HG02763 (cell line): Measurements from ENCODE around the gene CA10.

Experiments
- ATAC-seq: cut with Tn5 transposase; IDR thresholded peaks from one replicate; pipeline ENCODE4 v1.9.1; 2021; ENCODE audit warnings: mild to moderate bottlenecking, moderate library complexity; ENCODE audit not compliant: unreplicated experiment

CA10 gene

GRCh38 chr17:51778842-51779241 lies 379.7 kb downstream of the CA10 start:
- no peak for ATAC-seq

- ATAC-seq = no peak
Observed at GRCh38 chr17:51770027-51770759, 388.3 kb downstream of the CA10 start.

- no peak for ATAC-seq
Observed at GRCh38 chr17:51769231-51769630, 389.3 kb downstream of the CA10 start.

- ATAC-seq = no peak
Observed at GRCh38 chr17:51768706-51769105, 389.8 kb downstream of the CA10 start.

GRCh38 chr17:51767287-51767686 lies 391.2 kb downstream of the CA10 start:
- no peak for ATAC-seq

- no peak for ATAC-seq
Observed at GRCh38 chr17:51765282-51766135, 393.0 kb downstream of the CA10 start.

- ATAC-seq = peak; percentile 86
Observed at GRCh38 chr17:51764387-51764971, 394.0 kb downstream of the CA10 start.

GRCh38 chr17:51763058-51763457 lies 395.5 kb downstream of the CA10 start:
- no peak for ATAC-seq

GRCh38 chr17:51761105-51761504 lies 397.4 kb downstream of the CA10 start:
- no peak for ATAC-seq

- no peak for ATAC-seq
Observed at GRCh38 chr17:51759260-51759659, 399.3 kb downstream of the CA10 start.

GRCh38 chr17:51751072-51751471 lies 407.4 kb downstream of the CA10 start:
- ATAC-seq = no peak

- ATAC-seq = no peak
Observed at GRCh38 chr17:51748749-51749604, 409.5 kb downstream of the CA10 start.

GRCh38 chr17:51746421-51746820 lies 412.1 kb downstream of the CA10 start:
- ATAC-seq = no peak

GRCh38 chr17:51745993-51746392 lies 412.5 kb downstream of the CA10 start:
- ATAC-seq = no peak

GRCh38 chr17:51743477-51743876 lies 415.0 kb downstream of the CA10 start:
- ATAC-seq = no peak

GRCh38 chr17:51742571-51742970 lies 415.9 kb downstream of the CA10 start:
- ATAC-seq = no peak

- no peak for ATAC-seq
Observed at GRCh38 chr17:51741458-51741857, 417.1 kb downstream of the CA10 start.

GRCh38 chr17:51740531-51740930 lies 418.0 kb downstream of the CA10 start:
- ATAC-seq = no peak

- ATAC-seq = no peak
Observed at GRCh38 chr17:51739245-51739886, 419.1 kb downstream of the CA10 start.

GRCh38 chr17:51736356-51736755 lies 422.2 kb downstream of the CA10 start:
- ATAC-seq = no peak
